GM19468 (cell line): ENCODE results near the gene COPA.

Experiments
- ATAC-seq: cut with Tn5 transposase; IDR thresholded peaks from one replicate; pipeline ENCODE4 v1.9.1; 2021; ENCODE audit warnings: mild to moderate bottlenecking, moderate library complexity, moderate number of reproducible peaks; ENCODE audit not compliant: unreplicated experiment; ENCODE audit errors: extremely low read depth

The COPA gene

GRCh38 chr1:160245434-160245833 is 97.6 kb downstream of the COPA start:
- ATAC-seq: no peak

GRCh38 chr1:160244209-160244608 is 98.8 kb downstream of the COPA start:
- ATAC-seq: no peak

- no peak for ATAC-seq
Observed at GRCh38 chr1:160243767-160244166, 99.3 kb downstream of the COPA start.

GRCh38 chr1:160239582-160240299 is 103.3 kb downstream of the COPA start:
- no peak for ATAC-seq
